HG02759 (cell line): ENCODE measurements around the gene PIWIL4.

ENCODE experiments used
- ATAC-seq: cut with Tn5 transposase; IDR thresholded peaks from one replicate; pipeline ENCODE4 v1.9.1; 2021; ENCODE audit warnings: mild to moderate bottlenecking, moderate library complexity; ENCODE audit not compliant: unreplicated experiment

The PIWIL4 gene

GRCh38 chr11:94658888-94659287 is 91.7 kb downstream of the PIWIL4 start:
- no peak for ATAC-seq

- no peak for ATAC-seq
These were observed 94.3 kb downstream of the PIWIL4 start for GRCh38 chr11:94661444-94661843.

GRCh38 chr11:94662065-94662779 is 95.1 kb downstream of the PIWIL4 start:
- ATAC-seq, result no peak

- ATAC-seq, result no peak
These were observed 95.8 kb downstream of the PIWIL4 start for GRCh38 chr11:94662846-94663390.

GRCh38 chr11:94664346-94664745 is 97.2 kb downstream of the PIWIL4 start:
- no peak for ATAC-seq

- no peak for ATAC-seq
These were observed 98.0 kb downstream of the PIWIL4 start for GRCh38 chr11:94665116-94665659.

GRCh38 chr11:94666792-94667721 is 99.9 kb downstream of the PIWIL4 start:
- no peak for ATAC-seq

- ATAC-seq, result no peak
These were observed 101.1 kb downstream of the PIWIL4 start for GRCh38 chr11:94668212-94668793.

GRCh38 chr11:94669023-94669422 is 101.9 kb downstream of the PIWIL4 start:
- no peak for ATAC-seq
